IPS DF 4.7 (cell line): ENCODE measurements around the gene EHMT1.

ENCODE experiments used
- DNase-seq: peaks from one replicate; pipeline ENCODE4 v3.0.0-alpha.2; 2013; ENCODE audit warnings: low spot score; ENCODE audit errors: extremely low read depth

Gene EHMT1

DNA sequence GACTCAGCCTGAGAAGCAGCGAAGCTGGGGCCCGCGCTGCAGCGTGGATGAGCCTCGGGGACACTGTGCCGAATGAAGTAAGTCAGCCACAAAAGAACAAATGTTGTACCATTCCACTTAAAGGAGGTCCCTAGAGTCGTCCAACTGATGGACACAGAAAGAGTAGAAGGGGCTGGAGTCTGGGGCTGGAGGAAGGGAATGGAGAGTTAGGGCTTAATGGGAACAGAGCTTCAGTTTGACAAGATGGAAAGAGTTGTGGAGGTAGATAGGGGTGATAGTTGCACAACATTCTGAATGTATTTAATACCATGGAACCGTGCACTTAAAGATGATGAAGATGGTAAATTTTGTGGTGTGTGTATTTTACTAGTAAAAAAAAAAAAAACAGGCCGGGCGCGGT is 119.9 kb downstream of the EHMT1 start:
- no peak for DNase-seq

DNA sequence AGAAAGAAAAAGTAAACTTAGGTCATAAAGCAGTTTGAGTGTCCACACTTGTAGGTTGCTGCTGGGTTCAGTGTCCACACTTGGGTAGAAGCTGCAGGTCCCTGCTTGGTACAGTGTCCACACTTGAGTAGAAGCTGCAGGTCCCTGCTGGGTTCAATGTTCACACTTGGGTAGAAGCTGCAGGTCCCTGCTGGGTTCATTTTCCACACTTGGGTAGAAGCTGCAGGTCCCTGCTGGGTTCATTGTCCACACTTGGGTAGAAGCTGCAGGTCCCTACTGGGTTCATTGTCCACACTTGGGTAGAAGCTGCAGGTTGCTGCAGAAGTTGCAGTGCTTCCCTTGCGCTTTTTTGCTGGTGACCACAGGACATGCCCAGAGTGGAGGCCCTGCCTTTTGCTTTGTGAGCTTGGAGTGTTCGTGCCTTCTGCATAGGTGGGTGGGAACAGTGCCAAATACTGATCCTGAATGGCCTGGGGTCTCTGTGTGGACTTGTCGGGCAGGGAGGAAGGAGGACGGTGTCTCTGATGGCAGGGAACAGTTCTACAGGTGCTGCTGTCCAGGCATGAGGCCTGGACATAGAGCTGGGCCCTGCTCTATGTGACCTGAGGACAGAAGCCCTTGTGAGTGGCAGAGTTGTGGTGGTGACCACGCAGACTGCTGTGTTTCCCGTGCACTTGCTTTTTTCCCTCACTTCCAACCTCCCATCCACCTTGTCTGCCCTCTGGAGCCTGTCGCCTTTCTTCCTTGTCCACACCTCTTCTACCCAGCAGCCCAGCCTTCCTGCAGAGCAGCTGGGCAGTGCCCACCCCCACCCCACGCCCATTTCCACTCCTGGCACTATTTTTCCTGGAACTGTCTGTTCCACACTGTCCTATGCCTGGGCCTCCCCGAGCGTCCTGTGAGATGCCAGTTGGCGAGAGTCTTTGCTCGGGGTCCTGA is 120.8 kb downstream of the EHMT1 start:
- no peak for DNase-seq

DNA sequence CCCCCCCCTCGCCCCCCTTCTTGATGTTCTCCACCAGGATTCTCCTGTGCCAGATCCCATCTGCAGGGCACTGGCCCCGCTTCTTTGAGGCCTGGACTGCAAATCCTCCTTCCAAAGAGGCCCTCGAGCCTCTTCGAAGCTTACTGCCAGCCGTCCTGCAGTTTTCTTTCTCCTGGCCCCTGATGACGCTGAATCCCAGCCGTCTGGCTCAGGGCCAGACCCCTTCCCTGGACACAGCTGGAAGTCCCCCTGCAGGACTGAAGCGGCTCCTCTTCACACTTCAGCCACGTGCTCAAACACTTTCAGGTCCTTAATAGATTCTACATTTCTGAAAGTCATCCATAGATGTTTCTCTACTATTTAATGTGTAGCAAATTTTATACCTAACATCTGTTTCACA is 121.5 kb downstream of the EHMT1 start:
- no peak for DNase-seq

DNA sequence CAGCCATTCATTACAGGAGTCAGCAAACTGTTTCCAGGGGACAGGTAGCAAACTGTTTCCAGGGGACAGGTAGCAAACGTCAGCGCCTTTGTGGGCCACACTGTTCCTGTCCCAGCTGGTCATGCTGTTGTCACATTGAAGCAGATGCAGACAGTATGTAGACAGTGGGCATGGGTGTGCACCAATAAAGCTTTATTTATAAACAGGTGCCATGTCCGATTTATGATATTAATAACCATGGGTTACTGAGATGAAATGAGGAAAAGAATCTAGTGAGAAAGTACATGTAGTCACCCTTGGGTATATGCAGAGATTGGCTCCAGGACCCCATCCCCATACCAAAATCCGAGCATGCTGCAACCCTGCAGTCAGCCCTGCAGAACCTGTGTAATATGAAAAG is 122.5 kb downstream of the EHMT1 start:
- no peak for DNase-seq

DNA sequence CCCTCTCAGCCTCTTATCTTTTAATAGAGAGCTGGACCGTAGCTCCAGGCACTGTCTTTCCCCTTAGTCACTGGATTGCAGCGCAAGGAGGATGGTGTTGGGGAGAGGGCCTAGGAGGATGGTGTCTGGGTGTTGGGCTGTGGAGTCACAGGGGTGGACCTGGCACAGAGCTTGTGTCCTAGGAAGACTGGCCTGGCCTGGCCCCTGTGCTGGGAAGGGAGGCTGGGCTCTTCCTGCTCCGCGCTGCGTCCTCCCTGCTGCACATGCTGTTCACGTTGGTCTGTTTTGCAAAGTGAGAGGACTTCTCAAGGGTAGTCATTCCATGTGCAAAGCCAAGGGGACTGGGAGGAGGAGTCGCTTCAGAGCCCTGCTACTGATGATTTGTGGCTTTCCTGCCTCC is 123.9 kb downstream of the EHMT1 start:
- no peak for DNase-seq

DNA sequence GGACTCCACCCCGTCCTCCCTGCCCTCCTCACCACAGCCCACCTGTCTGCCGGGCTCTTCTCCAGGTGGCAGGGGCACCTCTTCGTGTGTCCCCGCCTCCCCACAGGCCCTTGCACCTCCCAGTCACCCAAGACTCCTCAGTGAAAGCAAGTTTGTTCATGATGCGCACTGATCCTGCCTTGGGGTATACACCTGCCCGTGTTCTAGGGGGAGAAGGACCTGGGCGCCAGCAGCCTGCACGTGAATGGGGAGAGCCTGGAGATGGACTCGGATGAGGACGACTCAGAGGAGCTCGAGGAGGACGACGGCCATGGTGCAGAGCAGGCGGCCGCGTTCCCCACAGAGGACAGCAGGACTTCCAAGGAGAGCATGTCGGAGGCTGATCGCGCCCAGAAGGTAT is 124.9 kb downstream of the EHMT1 start:
- no peak for DNase-seq

DNA sequence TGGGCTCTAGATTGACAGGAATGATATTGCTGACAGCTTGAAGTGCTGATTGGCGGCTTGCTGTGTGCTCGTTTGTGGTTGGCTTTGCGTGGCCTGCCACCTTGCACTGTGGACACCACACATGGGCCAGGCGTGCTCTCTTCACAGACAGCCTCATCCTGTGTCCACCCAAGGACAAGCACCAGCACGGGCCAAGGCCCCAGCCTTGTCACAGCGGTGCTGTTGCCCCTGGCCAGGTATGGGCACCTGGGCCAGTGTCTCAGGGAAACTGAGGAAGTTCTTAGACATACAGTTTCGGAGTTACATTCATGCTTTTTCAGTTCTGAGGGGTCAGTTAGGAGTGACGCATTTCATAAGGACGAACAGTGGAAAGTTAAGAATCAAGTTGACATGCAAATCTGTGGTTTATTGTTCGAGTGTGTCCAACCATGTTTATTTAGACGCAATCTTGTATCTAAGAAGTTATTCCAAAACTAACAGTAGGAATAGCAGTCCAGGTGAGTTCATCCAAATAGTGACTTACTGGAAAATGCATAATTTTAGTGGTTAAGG is 125.9 kb downstream of the EHMT1 start:
- no peak for DNase-seq

DNA sequence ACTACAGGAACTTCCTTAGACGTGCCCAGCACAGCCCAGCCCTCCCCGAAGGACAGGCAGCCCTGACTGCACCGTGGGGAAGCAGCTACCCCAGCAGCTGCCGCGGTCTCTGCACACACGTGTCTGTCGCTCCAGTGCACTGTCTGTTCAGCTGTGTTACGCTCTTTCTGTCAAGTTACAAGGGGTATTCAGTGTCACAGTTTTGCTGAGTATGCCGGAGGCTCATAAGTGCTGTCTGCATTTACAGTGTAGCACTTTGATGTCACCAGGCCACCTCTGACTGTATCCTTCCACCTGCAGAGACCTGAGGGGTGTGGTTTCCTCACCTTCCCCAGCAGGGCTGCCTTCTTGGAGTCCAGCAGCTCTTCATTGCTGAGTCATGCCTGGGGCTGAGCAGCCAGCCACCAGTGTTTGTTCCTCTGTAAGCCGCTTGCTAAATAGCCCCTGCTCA is 126.8 kb downstream of the EHMT1 start:
- no peak for DNase-seq

DNA sequence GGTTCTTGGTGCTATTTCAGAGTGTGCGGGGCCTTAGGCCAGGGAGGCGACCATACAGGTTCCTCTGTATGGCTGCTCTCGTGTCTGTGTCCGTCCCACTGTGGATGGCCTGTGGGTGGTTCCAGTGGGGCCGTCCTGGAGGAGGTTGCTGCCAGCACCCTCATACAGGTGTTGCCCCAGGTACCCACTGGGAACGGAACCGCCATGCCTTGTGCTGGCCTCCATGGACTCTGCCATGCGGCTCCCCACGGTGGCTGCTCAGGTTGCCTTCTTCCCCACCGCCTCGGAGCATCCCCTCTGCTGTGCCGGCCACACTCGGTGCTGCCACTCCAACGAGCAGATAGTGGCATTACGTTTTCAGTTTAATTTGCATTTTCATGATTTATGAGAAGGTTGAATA is 129.5 kb downstream of the EHMT1 start:
- no peak for DNase-seq

DNA sequence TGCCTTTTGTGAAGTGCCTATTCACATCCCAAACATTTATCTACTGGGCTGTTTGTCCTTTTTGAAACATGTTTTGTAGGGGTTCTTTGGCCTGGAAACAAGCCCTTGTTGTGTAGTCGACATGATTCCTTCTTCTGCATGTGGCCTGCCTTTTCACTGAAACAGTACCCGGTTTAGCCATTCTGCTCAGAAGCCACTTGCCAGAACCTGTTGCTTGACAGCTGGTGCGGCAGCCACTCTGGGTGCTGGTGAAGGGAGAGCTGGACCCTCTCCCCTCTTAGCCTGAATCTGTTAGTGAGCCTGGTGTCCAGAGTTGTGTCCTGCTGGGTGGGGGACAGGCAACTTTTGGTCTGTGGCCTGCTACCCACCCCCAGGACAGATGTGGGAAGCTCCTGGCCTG is 129.9 kb downstream of the EHMT1 start:
- no peak for DNase-seq

DNA sequence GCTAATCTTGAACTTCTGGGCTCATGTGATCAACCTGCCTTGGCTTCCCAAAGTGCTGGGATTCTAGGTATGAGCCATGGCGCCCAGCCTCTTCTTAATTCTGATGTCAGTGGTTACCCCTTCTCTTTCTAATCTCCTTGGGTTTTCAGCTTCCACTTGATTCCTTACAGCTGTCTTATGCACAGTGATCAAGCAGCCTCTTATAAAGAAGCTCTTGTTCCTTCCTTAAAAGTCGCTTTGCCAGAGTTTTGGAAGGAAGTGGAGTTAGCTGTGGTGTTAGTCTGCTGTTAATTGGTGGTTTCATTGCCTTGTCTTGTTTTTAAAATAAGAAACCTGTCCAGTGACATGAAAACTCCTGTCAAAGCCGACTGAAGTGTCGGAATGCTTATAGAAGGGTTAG is 130.7 kb downstream of the EHMT1 start:
- no peak for DNase-seq

DNA sequence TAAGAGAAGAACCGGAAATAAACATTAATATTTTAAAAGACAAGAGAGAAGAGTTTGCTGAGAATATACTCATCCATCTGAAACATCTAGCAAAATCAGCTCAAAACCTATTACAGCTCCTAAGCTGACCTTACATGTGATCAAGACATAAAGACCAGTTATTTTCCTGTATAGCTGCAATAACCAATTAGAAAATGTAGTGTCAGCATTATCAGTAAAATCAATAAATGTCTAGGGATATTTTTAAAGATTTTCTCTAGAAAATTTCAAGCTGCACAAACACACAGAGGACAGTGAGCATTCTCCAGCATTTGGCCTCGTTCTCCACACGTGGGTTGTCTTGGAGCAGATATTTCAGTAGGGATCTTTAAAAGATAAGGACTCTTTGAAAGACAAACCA is 131.2 kb downstream of the EHMT1 start:
- DNase-seq: no peak

DNA sequence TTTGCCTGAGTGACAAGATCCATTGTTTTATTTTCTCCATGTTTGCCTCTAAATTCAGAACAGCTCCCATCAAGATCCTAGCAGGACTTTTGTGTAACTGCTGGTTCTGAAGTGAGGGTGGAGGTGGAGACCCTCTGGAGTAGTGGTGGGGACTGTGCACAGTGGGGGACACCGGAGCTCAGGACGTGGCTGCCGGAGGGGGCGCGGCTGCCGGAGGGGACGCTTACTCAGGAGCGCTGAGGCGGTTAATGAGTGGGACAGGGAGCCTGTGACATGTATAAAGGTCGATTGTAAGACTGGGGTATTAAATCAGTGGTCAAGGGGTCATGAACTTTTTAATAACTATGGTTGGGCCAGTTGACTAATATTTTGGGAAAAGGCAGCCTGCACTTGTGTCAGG is 131.8 kb downstream of the EHMT1 start:
- DNase-seq: no peak

DNA sequence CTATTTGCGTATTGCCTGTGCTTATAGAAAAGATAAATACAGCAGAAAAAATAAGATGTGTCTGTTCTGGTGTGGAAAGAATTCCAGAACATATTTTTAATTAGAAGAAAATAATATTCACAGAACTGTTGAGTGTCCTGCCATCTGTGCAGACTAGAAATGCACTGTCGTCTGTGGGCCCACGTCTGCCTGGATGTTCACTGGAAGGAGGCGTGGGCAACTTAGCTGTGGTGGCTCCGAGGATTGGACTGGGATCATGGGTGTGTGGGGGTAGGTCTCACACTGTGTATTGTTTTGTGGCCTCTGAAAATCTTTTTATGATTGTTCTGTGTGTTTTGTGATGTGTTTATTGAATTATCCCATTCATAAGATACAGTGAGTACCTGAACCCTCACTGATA is 132.8 kb downstream of the EHMT1 start:
- DNase-seq: no peak

DNA sequence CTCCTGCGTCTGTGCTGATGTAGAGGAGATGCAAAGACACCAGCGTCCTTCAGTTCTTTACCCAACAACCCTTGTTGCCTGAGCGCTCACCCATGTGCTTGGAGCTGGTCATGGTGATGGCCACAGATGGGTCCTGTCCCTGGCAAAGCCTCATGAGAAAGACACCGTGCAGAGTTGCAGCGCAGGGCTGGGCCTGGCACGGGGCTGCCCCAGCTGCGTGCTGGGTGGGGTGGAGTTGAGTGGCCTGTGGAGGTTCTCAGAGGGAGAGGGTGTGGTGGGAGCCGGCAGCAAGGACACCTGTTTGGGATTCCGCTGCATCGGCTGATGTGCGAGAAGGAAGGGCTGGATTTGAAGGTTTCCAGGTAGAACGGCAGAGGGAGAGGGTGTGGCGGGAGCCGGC is 133.6 kb downstream of the EHMT1 start:
- DNase-seq: no peak

DNA sequence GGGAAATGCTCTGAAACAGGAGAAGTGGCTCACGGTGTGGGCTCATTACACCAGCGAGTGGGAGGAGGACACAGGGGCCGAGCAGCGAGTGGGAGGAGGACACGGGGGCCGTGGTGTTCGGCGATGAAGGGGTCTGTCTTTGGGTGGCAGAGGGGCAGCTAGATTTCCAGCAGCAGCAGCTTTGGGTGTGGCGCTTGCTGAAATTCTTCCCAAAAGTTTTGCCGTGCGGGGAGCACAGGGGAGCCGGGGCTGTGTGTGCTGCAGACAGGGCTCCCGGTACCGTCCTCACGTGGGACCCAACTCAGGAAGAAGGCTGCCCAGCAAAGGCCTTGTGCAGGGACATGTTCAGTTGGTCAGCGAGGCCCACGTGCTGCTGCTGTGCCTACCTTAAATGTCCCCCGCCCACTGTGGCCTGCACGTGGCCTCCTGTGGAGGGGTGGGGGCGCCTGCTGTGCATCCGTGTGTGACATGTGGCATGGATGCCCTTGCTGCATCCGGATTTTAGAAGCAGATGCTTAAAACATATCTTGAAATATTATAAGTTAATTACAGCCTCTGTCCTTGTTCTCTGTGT is 134.5 kb downstream of the EHMT1 start:
- no peak for DNase-seq

DNA sequence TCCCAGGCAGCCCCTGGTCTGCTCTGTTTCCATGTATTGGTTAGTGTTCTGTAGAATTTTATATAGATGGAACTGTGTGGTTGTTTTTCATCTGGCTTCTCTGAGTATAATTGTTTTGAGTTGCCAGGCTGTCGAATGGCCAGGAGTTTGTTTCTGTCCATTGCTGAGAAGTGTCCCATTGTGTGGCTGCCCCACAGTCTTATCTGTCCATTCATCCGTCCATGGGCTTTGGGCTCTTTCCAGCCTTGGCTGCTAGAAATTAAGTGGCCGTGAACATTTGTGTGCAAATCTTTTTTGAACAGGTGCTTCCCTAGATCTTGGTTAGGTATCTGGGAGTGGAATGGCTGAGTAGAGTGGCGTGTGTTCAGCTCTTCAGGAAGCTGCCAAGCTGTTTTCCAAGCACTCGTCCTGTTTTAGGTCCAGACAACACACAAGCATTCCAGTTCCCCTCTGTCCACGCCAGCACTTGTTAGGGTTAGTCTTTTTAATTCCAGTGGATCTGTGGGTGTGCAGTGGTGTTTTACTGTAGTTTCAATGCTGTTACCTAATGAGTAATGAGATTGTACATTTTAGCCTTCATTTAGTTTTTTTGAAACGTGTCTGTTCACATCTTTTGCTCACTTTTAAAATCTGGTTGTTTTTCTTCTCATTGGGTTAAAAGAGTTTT is 136.6 kb downstream of the EHMT1 start:
- DNase-seq: no peak

DNA sequence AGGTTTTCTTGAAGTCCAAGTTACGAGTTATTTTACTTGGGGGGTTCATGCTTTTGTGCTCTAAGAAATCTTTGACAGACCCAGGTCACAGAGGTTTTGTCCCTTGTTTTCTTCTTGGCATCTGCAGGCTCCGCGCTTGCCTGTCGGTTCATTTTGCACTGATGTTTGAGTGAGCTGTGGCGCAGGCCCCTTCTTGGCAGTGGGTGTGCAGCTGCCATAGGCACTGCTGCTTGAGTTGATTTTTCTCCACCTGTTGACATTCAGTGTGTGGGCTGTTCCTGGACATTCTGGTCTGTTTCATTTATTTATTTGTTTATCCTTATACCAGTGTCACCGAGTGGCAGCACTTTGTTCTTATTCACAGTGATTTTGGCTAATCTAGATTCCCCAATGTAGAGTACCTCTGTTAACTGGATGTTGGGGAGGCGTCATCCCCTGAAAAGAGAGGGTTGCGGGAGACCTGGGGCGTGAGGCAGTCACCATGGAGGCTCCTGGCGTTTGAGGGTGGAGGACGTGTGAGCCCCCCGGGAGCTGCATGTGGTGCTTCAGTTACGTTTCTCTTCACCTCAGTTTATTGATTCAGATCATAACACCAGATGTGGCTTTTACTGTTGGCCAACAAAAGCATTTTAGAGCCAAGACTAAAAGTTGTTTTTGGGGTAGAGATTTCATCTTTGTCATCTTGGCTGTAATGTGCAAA is 137.4 kb downstream of the EHMT1 start:
- DNase-seq: no peak

DNA sequence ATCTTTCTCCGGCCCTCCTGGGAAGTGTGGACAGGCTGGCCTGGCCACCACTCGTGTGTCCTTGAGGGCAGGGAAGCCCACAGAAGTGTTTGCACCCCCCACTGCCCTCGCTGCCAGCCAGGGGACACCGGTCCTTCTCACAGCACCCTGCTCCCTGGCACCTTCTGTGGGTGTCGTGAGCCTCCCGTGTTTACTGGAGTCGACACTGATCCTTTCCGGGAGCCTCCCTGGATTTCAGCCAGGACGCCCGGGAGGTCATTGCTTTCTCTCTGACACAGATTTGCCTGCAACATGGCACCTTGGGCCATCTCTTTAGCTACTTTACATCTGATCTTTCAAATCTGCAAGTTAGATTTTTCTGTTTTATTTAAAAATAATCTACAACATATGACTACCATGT is 138.3 kb downstream of the EHMT1 start:
- DNase-seq: no peak

DNA sequence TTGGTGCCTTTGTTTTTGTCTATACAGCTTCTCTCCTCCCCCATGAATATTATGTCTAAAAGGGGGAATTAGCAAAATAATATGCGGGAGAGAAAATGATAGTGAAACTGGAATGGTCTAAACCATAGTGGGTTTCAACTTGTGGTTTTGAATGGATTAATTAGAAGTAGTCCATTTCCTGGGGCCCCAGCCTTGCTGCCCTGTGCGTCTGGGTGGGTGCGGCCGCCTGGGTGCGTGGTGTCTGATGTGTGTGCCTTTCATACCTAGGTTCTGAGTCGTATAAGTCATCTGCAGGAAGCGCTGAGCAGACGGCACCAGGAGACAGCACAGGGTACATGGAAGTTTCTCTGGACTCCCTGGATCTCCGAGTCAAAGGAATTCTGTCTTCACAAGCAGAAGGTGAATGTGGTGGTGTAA is 138.8 kb downstream of the EHMT1 start:
- DNase-seq: no peak

DNA sequence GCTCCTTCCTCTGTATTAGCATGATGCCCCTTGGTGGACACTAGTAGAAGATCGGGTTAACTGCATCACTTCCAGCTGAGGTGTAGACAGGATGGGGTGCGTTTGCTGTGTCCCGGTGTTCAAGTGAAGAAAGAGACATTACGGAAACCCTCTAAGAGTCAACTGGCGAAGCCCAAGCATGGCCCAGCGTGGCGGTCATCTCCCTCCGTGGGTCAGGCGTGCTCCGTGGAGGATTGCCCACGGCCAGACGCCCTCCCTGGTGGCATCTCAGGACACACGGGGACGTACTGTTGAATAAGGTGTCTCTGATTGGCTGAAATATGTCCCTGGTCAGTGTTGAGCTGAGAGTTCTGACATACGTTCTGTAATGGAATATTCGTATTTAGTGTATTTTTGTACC is 139.3 kb downstream of the EHMT1 start:
- no peak for DNase-seq

DNA sequence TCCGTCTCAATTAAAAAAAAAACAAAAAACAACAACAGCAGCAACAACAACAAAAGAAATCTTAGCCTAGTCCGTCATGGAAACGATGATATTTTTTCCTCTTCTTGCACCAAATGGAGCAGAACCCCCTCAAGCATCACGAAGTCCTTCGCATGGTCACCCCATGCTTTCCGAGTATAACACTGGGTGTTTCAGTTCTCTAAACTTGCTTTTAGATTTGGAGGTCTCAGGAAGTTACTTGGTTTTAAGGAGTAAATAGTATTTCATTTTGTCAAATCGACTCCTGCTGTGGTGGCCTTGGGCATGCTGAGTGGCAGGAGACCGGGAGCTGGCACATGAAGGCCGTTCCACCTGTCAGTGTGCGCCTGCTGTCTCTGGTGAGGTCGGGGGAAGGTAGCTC is 140.3 kb downstream of the EHMT1 start:
- DNase-seq: no peak
